Superior temporal gyrus (tissue), 1 donor: ENCODE results near the gene PTPRK.

Source experiments
- DNase-seq: peaks from one replicate; pipeline ENCODE4 v3.0.0-alpha.2; 2016; ENCODE audit errors: extremely low spot score

The PTPRK gene

DNA sequence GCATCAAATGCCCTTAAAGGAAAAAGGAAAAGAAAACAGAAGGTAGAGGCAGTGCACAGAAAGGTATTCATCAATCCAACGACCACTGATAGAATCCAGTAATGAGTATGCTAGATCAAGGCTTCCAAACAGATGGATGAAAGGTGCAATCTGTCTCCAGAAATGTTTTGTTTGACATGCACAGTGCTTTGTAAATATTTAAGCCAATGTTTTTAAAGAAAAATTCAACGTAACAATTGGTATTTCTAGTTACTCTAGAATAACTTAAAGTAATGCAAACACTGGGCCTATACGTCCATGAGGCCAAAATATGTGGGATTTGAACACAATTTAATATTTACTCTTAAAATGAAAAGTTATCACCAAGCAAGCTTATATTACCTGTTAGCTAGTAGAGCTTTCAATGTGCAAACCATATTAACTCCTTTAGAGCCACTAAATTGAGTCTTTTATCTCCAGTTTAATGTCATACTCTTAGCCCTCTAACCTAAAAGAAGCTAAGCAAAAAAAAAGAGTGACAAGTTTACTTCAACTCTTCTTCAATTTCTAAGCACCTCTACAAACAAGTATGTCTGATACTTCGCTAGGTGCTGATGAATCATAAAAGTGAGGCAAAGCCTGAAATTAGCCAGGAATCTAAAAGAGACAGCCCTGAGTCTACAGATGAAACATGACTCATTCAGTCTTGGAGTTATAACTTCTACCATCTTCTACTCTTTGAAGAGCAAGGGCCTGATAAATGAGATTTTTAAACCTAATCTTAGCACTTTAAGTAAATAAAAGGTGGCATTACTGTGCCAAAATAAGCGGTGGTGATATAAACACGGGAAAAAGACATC, 169.8 kb downstream of the PTPRK start:
- no peak for DNase-seq

DNA sequence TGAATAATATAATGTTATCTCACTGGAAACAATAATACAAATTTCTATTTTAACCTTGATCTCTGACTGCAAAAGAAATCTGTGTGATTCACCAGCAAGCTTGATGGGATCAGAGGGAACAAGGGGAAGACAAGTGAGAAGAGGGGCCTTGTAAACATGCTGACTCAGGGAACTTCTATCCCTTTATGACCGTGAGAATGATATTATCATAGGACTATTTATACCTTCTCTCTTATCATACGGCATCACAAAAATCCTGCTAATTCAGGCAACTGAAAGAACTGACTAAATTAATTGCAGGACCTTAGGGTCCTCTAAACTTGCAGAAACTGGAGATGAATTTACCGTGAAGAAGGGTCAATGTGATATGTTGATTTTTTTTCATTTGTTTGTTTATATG, 173.3 kb downstream of the PTPRK start:
- DNase-seq: no peak

DNA sequence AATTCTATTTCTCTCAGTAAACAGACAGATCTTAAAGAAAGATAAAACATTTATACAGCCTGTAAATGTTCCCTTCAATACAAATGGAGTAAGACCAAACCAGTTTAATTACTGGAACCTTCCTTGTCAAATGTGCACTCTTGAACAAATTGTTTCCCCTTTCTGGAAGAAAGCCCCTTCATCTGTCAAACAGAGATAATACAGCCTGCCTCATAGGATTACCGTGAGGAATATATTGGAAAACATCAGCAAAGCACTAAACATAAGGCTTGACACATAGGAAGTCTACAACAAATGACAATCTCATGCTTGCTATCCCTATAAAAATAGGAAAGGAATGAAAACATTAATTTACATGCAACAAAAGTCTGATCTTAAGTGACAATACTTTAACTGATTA, 173.8 kb downstream of the PTPRK start:
- no peak for DNase-seq

DNA sequence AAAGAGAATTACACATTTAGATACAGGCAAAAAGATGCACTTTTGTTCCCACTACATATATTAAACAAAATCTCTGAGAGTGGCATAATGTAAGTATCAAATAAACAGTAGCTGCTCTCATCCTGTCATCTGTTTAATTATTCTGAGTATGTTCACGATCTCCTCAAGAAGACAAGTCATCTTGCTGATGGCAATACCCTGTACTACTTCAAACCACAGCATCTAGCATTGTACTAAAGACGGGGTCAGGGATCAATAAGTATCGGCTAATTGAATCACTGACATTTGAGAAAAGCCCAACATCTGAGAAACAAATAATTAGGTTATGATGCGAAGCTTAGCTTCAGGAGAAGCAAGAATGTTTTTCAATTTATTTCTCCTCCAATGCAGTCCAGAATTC, 175.1 kb downstream of the PTPRK start:
- no peak for DNase-seq

DNA sequence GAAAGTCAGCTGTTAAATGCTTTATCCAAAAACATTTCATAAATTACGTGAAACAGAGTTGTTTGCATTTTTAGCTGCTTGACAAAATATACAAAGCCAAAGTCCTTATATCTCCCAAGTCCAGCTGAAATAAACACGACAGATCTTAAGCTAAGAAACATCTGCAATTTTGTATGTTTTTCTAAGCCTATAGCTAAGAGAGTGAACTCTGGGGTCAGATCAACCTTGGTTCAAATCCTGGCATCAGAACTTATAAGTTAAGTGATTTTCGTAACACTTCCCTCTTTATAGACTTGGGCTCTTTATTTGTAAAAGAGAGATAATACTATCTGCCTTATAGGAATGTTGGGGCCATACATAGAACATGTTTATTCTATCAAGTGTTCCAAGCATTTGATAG, 176.7 kb downstream of the PTPRK start:
- no peak for DNase-seq

DNA sequence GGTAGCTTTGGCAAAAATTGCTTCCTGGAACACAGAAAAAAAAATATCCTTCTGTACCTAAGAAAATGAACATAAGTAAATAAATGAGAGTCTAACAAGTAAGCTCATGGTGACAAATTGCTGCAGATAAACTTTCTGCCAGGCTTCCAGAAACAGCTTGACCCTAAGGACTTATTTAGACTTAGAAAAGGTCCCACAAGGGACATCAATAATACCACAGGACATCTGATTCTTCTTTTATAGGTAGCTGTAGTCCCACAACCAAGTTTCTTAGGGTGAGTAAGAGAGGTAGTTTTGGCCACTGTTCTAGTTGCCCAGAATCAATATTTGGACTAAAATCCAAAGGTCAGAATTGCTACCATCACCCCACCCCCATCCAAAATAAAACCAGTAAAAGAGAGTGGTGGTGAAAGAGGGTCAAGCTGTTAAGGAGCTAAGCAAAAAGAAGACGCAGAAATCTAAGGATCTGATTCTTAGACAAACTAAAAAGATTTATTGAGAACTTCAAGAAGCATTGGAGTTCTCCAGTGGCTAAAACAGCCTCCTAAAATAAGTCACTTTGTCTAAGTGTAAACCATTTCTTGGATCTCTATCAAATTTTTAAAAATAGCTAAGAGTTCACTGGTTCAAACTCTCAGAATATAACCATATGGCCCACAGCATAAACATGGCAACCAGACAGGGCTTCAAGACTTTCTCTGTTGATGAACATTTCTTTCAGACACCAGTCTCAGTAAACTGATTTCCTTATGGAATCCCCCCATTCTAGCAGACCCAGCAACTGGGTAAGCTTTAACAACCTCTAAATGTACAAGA, 180.6 kb downstream of the PTPRK start:
- DNase-seq: no peak

DNA sequence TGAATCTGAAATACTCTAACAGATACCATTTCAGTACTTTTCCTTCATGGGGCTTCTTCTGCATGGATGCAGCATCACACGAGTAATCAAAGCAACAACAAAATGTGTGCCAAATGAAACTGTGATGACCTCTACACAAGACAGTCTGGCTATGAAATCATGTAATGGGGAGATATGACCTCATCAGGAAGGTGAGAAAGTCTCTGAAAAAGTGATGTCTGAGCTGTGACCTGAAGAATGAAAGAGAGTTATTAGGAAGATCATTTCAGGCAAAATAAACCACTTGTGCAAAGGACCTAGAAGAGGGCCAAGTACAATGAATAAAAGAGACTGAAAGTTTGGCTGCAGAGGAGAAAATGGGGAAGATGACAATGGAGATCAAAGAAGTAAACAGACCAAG, 182.8 kb downstream of the PTPRK start:
- no peak for DNase-seq

DNA sequence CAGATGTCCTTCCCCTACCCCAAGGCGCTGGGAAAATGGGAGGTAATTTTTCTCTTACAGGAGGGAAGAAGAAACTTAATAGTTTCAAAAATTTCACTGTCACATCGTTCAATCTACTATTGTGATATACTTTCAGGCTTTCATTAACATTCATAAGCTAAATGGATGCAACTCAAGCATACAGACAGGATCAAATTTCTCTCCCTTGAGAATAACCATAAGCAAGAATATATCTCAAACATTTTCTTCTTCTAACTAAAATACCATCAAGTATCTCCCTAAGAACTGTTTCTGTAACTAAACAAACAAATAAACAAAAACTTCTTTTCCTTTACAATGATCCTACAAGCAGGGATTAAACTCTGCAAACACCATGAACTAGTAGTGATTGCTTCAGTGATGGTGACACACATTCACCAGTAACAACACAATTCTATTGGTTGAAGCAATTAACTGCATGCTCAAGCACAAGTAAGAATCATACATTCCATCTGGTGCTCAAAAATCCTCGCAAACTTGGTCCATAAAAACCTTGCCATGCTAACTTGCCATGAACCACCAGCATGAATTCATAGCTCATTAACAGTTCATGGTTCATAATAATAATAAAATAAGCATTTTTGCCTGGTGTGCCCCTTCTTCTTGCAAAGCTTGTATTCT, 183.8 kb downstream of the PTPRK start:
- no peak for DNase-seq

DNA sequence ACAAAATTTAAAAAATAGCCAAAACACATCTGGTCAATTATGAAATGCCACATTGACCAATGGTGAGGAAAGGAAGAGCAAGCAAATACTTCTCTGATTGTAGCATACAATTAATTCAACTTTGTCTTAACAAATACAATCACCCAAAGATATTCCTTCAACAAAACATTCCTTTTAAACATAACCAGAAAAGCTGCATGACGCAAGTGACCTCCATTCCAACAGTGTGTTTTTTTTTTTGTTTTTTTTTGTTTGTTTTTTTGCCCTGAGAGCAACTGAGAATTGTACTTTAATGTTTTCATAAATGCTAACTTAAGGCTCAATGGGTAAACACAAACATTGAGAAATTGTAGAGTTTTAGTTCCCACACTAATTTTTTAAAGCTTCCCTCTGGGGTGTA, 184.4 kb downstream of the PTPRK start:
- DNase-seq: no peak

DNA sequence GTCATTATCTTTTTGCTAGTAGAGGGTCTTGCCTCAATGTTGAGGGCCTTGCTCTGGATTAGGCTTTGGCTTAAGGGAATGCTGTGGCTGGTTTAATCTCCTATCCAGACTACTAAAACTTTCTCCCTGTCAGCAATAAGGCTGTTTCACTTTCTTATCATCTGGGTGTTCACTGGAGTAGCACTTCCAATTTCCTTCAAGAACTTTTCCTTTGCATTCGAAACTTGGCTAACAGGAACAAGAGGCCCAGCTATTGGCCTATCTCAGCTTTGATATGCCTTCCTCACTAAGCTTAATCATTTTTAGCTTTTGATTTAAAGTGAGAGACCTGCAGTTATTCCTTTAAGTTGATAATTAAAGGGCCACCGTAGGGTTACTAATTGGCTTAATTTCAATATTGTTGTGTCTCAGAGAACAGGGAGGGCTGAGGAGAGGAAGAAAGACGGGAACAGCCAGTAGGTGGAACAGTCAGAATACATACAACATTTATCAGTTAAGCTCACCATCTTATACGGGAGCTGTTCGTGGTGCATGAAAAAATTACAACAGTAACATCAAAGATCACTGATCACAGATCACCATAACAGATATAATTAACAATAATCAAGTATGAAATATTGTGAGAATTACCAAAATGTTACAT, 186.7 kb downstream of the PTPRK start:
- no peak for DNase-seq

DNA sequence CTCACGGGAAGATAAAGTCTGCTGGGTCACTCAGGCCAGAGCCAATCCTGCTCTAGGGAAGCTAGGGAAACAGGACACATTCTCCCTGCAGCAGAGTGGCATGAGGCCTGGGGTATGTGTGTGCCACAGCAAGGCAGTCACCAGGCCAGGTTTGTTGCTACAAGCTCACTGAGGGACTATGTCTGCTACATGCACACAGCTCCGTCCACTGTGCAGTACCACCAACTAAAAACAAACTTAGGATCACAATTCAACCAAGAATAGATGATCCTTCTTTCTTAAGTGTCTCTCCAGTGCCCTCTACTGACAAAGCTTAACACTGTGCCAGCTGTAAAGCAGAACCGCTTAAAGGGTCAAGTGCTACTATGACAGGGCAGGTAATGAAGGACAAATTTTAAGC, 192.5 kb downstream of the PTPRK start:
- DNase-seq: no peak

DNA sequence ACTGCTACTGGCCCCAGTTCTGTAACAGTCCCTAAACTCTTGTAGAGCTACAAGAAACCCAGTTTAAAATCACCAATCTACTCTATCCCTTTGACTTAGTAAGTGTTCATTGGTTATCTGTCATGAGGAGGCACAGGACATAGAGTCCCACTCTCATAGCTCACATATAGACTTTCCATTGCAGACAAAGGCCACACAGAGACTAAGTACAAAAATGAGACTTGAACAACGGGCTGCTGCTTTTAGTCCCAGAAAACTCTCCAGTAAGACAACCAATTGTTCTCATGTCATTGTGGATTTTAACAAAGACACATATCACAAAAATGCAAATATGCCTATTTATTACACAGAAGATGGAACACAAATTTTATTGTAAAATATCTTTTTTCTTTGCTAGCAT, 197.4 kb downstream of the PTPRK start:
- peak; percentile 71 for DNase-seq

DNA sequence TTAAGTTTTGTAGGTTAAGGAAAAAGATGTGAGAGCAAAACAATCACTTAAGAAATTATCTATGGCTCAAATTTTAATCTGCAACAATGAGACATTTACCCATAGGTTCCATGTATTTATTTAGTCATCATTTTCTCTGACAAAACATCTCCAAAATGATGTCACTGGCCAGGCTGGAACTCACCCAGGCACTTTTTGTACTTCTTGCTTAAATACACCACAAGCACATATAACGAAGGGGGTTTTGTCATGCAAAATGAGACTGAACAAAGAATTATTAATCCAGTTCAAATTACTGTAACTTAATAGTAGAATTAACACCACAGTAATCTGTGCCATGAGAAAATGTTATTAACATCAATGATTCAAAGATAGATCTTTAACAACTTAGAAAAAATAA, 200.5 kb downstream of the PTPRK start:
- no peak for DNase-seq

DNA sequence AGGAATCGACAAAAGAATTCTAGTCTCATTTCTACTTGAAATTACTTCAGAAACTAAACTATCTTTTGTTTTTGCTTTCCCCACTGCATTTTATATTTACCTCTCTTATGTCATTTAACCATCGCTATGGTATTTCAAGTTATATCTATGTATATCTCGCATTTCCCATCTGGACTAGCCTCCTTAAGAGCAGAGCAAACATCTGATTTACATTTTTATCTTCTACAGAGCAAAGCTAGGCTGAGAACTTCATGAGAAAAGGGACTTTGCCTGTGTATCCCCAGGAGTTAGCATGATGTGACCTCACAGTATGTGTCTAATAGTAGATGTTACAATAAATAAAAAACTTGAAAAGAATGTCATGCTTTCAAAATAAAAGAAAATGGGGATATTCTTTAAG, 201.2 kb downstream of the PTPRK start:
- no peak for DNase-seq

DNA sequence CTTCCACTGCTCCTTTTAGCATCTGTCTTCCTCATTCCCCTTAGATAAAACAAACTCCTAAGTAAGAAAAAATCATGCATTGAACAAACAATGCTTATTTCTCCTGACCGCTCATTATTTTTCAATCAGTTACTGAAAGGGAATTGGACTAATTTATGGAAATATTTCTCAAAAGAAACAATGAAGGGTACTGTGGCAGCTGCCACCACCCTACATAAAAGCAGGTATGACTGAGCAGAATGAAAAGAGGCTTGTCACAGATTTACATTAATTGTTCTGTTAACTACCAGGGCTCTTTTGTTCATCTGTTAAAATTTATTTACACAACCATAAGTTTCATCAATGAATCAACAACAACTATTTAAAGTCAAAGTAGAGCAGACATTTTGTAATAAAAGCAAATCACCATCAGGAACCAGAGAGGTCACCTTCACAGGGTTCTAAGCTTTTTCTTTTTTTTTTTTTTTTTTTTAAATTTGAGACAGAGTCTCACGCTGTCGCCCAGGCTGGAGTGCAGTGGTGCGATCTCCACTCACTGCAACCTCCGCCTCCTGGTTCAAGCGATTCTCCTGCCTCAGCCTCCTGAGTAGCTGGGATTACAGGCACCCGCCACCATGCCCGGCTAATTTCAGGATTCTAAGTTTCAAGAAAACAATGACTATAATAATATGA, 204.0 kb downstream of the PTPRK start:
- no peak for DNase-seq

DNA sequence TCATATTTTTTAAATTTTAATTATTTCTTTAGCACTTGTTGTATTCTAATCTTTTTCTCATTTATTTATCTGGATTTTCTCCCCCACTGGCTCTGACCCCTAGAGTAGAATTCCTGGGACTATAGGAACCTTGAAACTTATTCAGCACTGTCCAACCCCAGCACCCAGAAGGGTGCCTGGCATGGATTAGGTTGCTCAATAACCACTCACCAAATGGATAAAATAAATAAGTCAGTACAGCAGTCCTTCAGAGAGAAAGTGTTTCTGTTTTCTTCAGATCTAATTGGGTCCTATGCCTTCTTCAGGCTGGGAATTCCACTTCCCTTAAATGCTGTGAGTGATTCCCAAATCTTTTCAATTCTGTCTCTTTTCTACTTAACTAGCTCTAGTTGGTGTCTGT, 206.2 kb downstream of the PTPRK start:
- no peak for DNase-seq

DNA sequence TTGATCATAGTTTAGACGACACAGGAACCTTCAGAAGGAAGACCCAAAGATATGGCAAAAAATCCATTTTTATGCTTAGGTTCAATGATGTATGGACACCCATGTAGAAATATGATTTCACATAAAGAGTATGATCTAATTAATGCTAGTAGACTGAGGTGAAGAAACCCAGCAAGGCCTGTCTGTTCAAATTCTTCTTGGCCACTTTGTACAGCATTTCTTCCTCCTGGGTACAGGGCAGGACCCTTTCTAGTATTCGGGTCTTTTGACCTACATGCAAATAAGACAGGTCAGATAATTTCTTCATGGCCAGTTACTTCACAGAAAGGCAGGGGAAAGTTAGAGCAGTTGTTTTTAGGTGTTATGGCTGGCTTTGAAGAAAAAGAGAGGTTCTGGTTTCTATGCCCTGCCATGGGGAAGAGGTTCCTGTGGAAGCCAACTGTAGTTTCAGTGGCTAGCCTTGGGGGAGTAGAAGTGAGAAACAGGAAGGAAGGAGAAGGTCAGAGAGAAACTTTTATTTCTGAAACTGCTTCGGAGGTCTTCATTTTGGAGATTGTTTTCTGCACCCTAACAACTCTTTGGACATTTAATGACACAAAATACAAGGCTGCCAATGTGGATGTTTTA, 208.3 kb downstream of the PTPRK start:
- DNase-seq: no peak

DNA sequence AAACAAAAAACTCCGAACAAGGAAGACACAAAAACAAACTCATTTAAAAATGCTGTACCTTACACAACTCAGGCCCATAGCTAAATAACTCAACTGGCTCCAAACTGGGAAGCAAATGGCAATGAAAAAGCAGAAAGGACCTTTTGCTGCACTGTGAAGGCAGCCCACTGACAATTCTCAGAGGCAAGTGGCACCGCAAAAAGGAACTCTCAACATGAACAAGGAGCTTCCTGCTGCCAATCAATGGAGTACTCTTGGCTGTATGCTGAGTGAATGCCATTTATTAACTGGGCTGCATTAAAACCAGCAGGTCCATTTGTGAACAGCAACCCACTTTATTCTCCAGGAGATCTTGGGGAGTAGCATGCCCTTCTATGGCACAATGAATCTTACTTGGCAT, 209.9 kb downstream of the PTPRK start:
- no peak for DNase-seq

DNA sequence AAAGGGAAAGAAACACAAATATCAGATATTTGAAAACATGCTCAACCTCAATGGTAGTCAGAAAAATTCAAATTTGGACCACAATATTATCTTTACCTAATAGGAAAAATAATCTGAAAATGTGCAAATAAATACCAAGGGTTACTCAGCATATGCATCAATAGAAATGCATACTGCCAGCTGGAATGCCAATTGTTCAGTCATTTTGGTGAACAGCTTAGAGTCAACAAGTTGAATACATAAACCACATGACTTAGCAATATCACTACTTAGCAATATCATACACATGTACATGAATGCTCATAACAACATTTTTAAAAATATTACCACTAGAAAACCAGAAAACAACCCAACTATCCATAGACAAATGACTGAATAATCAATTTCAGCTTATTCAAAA, 212.7 kb downstream of the PTPRK start:
- no peak for DNase-seq

DNA sequence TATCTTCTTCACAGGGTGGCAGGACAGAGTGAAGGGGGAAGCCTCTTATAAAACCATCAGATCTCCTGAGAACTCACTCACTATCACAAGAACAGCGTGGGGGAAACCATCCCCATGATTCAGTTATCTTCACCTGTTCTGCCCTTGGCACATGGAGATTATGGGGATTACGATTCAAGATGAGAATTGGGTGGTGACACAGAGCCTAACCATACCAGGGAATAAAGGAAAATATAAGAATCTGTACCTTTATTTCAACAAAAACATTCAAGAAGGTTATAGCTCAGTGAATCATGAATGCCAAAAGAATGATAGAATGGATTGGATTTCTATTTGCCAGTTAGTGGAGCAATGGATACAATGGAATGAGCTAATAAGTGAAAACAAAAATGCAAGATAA, 214.4 kb downstream of the PTPRK start:
- no peak for DNase-seq

DNA sequence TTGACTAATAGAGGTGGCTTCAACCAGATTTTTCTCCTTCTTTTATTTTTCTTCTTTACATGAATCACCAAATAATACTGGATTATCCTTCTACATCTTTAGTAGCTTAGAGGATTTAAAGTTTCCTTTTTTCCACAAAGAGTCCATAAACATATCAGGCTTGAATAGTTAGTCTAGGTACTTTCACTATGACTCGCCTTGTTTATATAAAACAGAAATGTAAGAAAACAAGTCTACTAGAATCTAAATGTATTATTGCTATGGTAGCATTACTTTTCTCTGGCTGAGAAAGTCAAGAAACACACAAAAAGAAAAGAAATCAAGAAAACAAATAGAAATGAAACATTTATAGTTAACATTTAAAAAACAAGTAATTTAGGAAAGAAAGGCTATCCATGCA, 215.2 kb downstream of the PTPRK start:
- no peak for DNase-seq
